Muscle of leg (tissue), 11 donors: ENCODE measurements around the gene EPPIN. TPM values are rescaled to one million over a fixed set of nuclear protein-coding genes. Genes with fewer than 3 reads are reported as not detected.
"Not testable (repeated sequence)": the region's sequence is repeated elsewhere in the genome, so short reads cannot be mapped to it uniquely, and the experiment has no call there.

Experiments
- DNase-seq: peaks from one replicate; pipeline ENCODE4 v3.0.0; 2013
- H3K27ac ChIP-seq: one replicate; pipeline ENCODE4 v1.5.1; 2013; ENCODE audit warnings: mild to moderate bottlenecking, low read length, control low read depth
- H3K27me3 ChIP-seq: one replicate; pipeline ENCODE4 v1.6.1; 2013; ENCODE audit warnings: low read length; ENCODE audit not compliant: control insufficient read depth, insufficient read depth
- H3K36me3 ChIP-seq: one replicate; pipeline ENCODE4 v1.6.1; 2013; ENCODE audit warnings: low read length; ENCODE audit not compliant: control insufficient read depth, insufficient read depth
- H3K4me1 ChIP-seq: one replicate; pipeline ENCODE4 v1.6.1; 2013; ENCODE audit warnings: low read length; ENCODE audit not compliant: control insufficient read depth, insufficient read depth
- H3K4me3 ChIP-seq: one replicate; pipeline ENCODE4 v1.5.1; 2013; ENCODE audit warnings: low read length, control low read depth
- H3K9me3 ChIP-seq: replicated peaks from 2 replicates; pipeline ENCODE4 v1.6.1; 2013; ENCODE audit warnings: low read depth, low read length; ENCODE audit not compliant: control insufficient read depth
- WGBS: methylation state at CpG from one replicate; pipeline ENCODE4 v1.1.5; 2013; ENCODE audit warnings: missing lambda C conversion rate; ENCODE audit not compliant: insufficient coverage; 5-methylcytosine and 5-hydroxymethylcytosine counted together
- polyA plus RNA-seq, 8 donors: library from polyadenylated mRNA; unstranded; fragments of 120-200 nt; gene quantifications; one replicate each; pipeline versions ENCODE4 v1.2.1 to v1.2.3, GENCODE V29; 2013; ENCODE audit warnings: inconsistent platforms in 1 of 8, low replicate concordance in 1 of 8; ENCODE audit not compliant: insufficient read length in 8 of 8, insufficient read depth in 1 of 8
- total RNA-seq: library from RNA; stranded (reverse); fragments of 120-200 nt; gene quantifications from one replicate; pipeline ENCODE4 v1.2.4, GENCODE V29; 2013

EPPIN gene
- total and polyA plus RNA-seq, 9 donors, result 0.04 to 0.09 TPM; not detected in 7

DNA sequence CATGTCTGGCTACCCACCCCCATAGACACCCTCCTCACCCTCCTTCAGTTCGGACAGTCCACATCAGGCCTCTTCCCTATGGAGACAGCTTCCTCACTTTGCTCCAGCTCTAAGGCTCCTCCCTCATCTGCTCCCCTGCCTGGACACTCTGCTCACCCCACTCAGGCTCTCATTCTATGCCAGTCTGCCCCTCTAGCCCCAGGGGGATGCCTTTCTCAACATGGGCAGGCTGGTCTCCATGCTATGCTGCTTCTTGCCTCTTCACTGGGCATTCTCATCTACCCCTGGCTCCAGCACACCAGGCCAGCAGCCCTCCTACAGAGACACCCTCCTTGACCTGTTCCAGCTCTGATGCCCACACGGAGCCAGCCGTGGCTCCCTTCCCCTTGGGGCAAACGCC is 32.0 kb upstream of the EPPIN start, which contains the start of gene WFDC8:
WFDC8 (minus strand) TSS at position 101 of the 400 bp plus-strand sequence; CDS start at position 64, 37 bp downstream.
- Histone ChIP-seq H3K9me3 (no peaks in the 10 kb centered on the region), H3K27ac (no peak within 1 kb of the TSS), H3K4me3 (no peak within 1 kb of the TSS), H3K4me1 (no peaks in the 10 kb centered on the region), H3K36me3 (no peaks in the 10 kb centered on the region), H3K27me3 (peaks cover 4% of the 10 kb centered on the region)
- WGBS, result 43% methylated on average over 1 of the region's 4 CpGs
- DNase-seq, result no peak

DNA sequence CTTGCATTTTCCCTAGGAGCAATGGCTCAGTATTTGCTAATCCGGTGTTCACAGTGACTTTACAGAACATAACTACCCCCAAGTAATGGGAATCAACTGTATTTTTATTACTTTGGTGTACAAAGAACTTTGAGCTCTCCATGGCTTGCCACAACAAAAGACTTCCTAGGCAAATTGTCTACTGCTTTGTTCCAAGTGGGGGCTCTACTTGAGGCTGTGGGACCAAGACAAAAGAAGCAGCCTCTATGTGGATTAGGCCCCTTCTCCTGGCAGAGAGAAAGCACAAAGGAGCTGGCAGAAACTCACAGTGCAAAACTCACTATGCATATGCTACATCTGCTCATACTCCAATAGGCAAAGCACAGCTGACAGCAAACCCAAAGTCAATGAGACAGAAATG is 31.0 kb upstream of the EPPIN start:
- Histone ChIP-seq H3K4me3 (no peak overlapping the region), H3K27me3 (no peaks in the 10 kb centered on the region), H3K36me3 (no peaks in the 10 kb centered on the region), H3K27ac (no peak overlapping the region), H3K9me3 (no peaks in the 10 kb centered on the region), H3K4me1 (no peaks in the 10 kb centered on the region)
- no peak for DNase-seq
- WGBS, result no CpG with 5 or more reads among the region's 1 CpG

DNA sequence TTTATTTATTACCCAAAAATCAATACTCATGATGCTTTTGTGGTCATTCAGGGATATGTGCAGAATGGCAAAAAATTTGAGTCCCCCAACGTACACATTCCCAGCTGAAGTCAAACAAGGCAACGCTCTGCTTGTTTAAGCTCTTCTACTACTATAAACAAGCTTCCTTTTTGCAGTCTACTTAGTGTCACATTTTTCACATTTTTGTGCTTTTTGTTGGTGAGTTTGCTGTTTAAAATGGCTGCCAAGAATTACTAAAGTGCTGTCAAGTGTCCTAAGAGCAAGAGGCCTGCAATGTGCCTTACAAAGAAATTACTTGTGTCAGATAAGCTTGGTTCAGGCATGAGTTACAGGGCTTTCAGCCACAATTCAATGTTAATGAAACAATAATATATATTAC is 29.8 kb upstream of the EPPIN start:
- WGBS, result 40% methylated on average over 1 of the region's 2 CpGs
- no peak for DNase-seq
- no peaks in the 10 kb centered on the region for H3K27me3 ChIP-seq

DNA sequence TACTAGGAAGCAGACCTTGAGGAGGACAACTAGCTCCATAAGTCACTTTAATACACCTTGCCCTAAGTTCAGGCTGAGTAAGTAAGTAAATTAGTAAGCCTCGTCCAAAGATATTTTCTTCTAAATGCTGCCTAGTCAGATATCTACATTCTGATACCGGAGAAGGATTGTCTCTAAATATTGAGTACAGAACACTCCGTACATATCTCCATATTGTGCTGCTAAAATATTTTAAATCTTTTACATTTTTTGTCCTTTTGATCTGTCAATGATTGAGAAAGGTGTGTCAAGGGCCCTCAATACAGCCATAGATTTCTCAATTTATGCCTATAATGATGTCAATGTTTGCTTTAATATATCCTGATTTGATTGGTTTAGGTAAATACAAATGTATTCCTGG is 28.7 kb upstream of the EPPIN start:
- no peak overlapping the region for H3K4me3 ChIP-seq
- H3K9me3 ChIP-seq, result no peaks in the 10 kb centered on the region
- no peaks in the 10 kb centered on the region for H3K36me3 ChIP-seq
- WGBS, result no CpG with 5 or more reads among the region's 3 CpGs
- H3K4me1 ChIP-seq, result no peaks in the 10 kb centered on the region
- H3K27ac ChIP-seq, result no peak overlapping the region
- no peak for DNase-seq
- H3K27me3 ChIP-seq, result no peaks in the 10 kb centered on the region

More for the DNA sequence above, 29.8 kb upstream of the EPPIN start:
- H3K36me3 ChIP-seq, result no peaks in the 10 kb centered on the region
- H3K4me1 ChIP-seq, result no peaks in the 10 kb centered on the region
- no peaks in the 10 kb centered on the region for H3K9me3 ChIP-seq
- H3K27ac ChIP-seq, result no peak overlapping the region
- no peak overlapping the region for H3K4me3 ChIP-seq

DNA sequence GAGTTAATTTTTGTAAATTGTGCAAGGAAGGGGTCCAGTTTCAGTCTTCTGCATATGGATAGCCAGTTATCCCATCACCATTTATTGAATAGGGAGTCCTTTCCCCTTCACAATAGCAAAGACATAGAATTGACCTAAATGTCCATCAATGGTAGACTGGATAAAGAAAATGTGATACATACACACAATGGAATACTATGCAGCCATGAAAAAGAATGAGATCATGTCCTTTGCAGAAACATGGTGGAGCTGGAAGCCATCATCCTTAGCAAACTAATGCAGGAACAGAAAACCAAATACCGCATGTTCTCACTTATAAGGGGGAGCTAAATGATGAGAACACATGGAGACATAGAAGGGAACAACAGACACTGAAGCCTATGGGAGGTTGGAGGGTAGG is 22.4 kb upstream of the EPPIN start:
- not testable (repeated sequence) for H3K4me1 ChIP-seq, H3K4me3 ChIP-seq, DNase-seq, H3K27me3 ChIP-seq, H3K36me3 ChIP-seq, H3K27ac ChIP-seq, H3K9me3 ChIP-seq
- no CpG with 5 or more reads among the region's 1 CpG for WGBS

DNA sequence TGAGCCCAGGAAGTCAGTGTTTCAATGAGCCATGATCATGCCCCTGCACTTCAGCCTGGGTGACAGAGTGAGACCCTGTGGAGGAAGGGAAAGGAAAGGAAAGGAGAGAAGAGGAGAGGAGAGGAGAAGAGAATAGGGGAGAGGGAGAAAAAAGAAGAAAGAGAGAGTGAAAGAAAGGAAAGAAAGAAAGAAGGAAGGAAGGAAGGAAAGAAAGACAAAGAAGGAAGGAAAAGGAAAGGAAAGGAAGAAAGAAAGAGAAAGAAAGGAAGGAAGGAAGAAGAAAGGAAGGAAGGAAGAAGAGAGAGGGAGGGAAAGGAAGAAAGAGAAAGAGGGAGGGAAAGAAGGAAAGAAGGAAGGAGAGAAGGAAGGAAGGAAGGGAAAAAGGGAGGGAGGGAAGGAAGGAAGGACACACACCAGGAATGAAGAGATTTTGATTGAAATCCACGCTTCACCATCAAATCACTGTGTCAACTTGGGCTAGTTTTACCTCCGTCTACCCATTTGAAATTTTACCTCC is 17.6 kb upstream of the EPPIN start:
- Histone ChIP-seq H3K27me3 (no peaks in the 10 kb centered on the region), H3K36me3 (no peaks in the 10 kb centered on the region), H3K27ac (no peak overlapping the region), H3K4me1 (no peaks in the 10 kb centered on the region), H3K9me3 (no peaks in the 10 kb centered on the region), H3K4me3 (no peak overlapping the region)
- DNase-seq, result no peak
- no CpG with 5 or more reads among the region's 2 CpGs for WGBS

DNA sequence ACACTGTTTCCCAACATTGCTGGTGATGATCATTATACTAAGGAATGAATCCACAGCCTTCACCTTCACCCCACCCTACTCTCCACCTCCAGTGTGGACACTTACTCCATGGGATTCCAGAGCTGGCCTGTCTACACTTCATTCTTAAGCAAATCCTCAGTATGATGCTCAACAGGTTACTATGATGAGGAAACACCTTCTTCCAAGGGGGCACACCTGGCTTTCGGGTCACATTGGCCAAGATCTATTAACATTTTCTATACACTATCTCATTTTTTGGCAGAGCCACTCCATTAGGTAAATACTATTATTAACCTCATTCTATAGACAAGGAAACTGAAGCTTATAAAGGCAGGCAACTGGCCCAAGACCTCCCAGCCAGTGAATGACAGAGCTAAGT is 8.0 kb upstream of the EPPIN start:
- no peaks in the 10 kb centered on the region for H3K36me3 ChIP-seq
- no peak overlapping the region for H3K4me3 ChIP-seq
- 50% methylated on average over 1 of the region's 1 CpG for WGBS
- no peak for DNase-seq
- H3K4me1 ChIP-seq, result no peaks in the 10 kb centered on the region
- H3K27ac ChIP-seq, result no peak overlapping the region
- no peaks in the 10 kb centered on the region for H3K9me3 ChIP-seq
- peaks cover 2% of the 10 kb centered on the region for H3K27me3 ChIP-seq

DNA sequence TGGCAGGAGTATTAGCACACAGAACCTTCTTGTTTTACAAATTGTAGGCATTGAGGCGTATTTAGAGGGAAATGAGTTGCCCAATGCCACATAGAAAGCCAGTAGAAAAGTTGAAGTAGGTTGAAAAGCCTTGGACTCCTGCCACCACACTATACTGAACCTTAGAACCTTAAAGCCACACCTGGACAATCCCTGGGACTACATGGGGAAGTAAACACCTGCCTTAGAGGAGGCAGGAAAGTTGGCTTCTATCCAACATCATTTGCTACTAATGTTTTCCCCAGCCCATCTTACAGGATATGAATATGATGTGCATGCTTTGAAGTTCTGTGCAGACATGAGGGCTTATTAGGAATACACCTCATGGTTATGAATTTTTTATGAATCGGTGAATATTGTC is 5.3 kb upstream of the EPPIN start:
- Histone ChIP-seq H3K27ac (no peak overlapping the region), H3K4me1 (no peaks in the 10 kb centered on the region), H3K9me3 (no peaks in the 10 kb centered on the region), H3K36me3 (no peaks in the 10 kb centered on the region), H3K4me3 (no peak overlapping the region), H3K27me3 (peaks cover 2% of the 10 kb centered on the region)
- WGBS, result no CpG with 5 or more reads among the region's 2 CpGs
- no peak for DNase-seq

DNA sequence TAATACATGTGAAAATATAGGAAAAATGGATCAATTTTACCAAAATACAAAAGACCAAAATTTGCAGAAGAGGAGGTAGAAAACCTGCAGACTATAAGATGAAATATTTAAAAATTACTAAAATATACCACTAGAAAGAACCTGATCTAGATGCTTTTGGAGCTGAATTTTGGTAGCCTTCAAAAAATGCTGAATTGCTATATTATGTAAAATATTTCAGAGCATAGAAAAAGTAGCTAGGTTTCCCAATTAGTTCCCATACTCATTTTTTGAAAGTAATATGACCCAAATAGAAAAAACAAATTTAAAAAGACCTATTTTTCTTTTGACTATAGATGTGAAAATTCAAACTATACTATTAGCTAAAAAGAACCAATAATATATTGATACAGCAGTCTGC is 3.6 kb upstream of the EPPIN start:
- H3K4me3 ChIP-seq, result no peak overlapping the region

DNA sequence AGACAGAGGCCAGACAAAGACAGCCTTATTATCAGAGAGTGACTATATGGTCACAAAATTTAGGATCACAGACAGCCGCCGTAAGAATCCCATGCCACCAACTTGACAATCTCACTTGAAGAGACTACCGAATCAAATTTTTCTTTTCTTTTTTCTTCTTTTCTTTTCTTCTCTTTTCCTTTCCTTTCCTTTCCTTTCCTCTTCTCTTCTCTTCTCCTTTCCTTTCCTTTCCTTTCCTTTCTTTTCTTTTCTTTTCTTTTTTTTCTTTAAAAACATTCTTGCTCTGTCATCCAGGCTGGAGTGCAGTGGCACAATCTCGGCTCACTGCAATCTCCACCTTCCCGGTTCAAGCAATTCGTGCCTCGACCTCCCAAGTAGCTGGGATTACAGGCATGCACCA is 1.2 kb upstream of the EPPIN start:
- DNase-seq, result no peak
- H3K27ac ChIP-seq, result no peak overlapping the region
- no peaks in the 10 kb centered on the region for H3K36me3 ChIP-seq
- no peaks in the 10 kb centered on the region for H3K9me3 ChIP-seq
- peaks cover 4% of the 10 kb centered on the region for H3K27me3 ChIP-seq
- no peaks in the 10 kb centered on the region for H3K4me1 ChIP-seq
- H3K4me3 ChIP-seq, result no peak overlapping the region
- 93% methylated on average over 4 of the region's 7 CpGs for WGBS

More for the DNA sequence above, 3.6 kb upstream of the EPPIN start:
- peaks cover 2% of the 10 kb centered on the region for H3K27me3 ChIP-seq
- H3K27ac ChIP-seq, result no peak overlapping the region
- no peak for DNase-seq
- no peaks in the 10 kb centered on the region for H3K4me1 ChIP-seq
- no peaks in the 10 kb centered on the region for H3K36me3 ChIP-seq
- no peaks in the 10 kb centered on the region for H3K9me3 ChIP-seq
